NCI-H128 (cell line): ENCODE measurements around the gene RALGDS.
"Not testable (repeated sequence)": the region's sequence is repeated elsewhere in the genome, so short reads cannot be mapped to it uniquely, and the experiment has no call there.

Source experiments
- DNase-seq: peaks from one replicate; lab custom pipeline; 2025; ENCODE audit not compliant: unreplicated experiment; lab: John Stamatoyannopoulos, UW

Gene RALGDS

DNA sequence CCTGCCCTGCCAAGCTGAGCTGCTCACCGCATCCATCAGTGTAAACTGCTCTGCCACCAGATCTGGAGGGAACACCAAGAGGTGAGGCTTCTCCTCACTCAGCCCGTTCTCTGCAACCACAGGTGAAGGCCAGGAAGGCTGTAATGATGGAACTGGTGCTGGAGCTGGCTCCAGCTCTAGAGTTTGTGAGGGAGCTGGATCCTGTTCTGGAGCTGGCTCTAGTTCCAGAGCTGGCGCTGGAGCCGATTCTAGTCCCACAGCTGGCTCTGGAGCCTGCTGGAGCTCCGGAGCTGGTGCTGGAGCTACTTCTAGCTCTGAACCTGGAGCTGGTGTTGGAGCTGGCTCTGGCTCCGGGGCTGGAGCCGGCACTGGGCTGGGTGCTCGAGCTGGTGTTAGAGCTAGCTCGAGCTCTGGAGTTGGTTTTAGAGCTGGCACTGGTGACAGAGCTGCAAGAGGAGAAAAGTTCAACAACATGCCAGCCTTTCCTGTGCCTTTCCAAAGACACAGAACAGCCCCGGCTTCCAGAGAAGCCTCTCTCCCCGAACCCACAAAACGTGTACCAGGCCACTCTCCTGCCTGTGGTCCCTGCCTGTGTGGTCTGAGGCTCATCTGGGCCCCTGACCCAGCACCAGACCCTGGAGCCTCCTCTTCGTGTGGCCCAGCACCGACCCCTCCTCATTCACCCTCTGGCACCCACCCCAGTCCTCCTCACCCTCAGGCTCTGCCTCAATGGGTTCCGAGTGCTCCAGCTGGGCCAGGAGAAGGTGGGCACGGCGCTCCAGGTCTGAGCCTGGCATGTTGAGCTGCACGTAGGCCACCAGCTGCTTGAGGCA lies 12.9 kb downstream of the RALGDS start:
- DNase-seq, result no peak

DNA sequence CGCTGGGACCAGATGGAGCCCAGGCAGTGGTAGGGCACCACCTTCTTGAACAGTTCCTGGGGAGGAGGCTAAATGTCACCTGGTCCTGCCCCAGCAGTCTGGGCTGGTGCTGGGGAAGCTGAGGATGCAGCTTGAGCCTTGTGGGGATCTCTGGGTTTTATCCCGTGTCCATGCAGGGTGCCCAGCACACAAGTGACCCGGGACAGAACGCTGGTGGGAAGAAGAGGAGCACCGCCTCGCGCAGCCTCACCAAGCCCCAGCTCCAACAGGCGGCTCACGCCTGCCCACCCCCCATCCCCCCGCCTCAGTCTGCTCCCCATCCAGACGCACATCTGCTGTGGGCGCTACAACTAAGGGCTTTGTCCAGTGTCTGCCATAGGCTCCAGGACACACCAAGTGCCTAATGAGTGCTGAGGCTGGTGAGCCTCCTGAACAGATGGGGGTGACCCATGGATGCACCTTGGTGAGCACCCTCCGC lies 13.8 kb downstream of the RALGDS start:
- DNase-seq, result no peak

DNA sequence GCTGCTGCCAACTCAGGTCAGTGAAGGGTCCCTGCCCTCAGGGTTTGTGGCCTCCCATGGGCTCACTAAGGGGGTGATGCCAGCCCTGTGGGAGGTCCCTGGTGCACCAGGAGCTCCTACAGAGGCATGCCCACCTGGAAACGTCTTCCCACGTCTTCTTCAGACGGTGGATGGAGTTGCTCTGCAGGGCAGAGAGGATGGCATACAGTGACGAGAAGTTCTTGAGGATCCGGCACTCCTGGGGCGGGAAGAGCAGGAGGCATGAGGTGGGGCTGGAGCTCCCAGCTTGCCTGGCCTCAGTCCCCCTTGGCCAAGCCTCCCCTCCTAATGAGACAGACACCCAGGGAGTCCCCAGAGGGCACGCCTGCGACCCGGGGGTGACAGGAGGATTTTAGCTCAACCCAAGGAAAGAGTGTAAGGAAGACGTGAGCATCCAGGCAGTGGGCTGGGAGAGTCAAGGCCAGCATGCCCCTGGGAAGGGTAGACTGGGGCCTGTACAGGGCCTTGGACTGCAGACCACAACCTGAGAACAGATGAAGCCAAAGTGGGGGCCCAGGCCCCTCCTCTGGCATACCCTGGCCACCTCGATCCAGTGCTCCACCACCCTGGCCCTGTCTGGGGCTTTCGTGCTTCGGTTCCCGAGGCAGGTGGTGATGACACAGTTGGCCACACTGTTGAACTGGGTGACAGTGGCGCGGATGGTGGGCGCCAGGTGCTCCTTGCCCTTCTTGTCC lies 14.4 kb downstream of the RALGDS start:
- no peak for DNase-seq

DNA sequence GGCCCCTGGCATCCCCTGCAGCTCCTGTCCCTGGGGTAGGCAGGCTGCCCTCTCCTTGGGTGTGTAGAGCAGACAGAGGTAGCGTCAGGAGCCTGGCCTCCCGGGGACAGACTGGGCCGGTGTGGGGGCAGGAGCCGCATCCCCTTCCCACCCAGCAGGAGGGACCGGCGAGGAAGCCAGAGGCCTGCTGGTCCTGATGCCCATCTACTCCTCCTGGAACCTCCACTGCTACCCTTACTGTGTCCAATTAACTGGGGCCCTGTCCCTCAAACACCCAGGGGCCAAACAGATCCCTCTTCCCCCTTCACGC lies 15.6 kb downstream of the RALGDS start:
- no peak for DNase-seq

DNA sequence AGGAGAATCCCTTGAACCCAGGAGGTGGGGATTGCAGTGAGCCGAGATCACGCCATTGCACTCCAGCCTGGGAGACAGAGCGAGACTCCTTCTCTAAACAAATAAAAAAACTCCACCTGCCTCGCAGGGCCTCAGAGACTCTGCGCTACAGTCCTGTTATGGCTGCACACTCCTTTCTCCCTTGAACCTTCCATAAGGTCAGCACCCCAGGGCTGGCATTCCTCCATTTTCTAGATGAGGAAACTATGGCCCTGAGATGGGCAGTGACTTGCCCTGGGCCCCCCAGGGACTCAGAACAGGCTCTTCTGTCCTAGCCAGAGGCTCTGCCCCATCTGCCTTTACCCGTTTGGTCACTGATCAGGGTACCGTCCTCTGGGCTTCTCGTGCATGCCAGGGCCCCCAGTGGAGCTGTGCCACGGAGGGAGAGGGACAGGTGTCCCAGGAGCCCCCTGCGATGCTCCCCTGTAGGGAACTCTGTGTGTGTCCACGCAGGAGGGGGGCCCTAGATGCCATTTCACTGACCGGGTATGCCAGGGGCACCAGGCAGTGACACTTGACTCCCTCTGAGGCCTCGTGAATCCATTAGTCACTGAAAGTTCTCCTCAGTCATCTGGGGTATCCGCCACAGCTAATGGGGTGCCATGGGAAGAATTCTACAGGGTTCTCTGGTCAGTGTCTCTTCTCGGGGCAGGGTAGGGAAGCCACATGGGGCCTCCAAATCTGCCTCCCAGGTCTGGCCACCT lies 16.2 kb downstream of the RALGDS start:
- no peak for DNase-seq

DNA sequence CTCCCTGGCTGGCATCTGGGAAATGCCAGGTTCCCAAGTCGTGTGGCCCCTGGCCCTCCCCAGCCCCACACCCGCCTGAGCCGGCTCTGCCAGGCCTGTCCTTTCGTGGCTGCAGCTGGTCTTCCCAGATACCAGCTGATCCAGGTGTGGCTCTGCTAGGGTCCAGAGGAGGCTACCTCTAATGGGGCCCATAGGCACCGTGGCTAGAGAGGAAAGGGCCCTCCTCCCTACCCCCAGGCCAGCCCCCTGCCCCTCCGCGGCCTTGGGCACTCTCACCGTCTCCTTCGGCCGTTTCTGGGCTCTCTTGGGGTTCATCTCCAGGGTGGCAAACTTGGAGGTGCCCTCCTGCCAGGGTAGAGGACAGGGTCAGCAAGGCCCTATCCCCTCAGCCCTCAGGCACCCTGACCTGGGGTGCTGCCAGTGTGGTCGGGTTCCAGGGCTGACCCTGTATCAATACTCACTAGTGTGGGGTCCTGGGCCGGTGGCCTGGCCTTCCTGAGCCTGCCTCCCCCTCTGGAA lies 17.0 kb downstream of the RALGDS start:
- DNase-seq, result no peak

DNA sequence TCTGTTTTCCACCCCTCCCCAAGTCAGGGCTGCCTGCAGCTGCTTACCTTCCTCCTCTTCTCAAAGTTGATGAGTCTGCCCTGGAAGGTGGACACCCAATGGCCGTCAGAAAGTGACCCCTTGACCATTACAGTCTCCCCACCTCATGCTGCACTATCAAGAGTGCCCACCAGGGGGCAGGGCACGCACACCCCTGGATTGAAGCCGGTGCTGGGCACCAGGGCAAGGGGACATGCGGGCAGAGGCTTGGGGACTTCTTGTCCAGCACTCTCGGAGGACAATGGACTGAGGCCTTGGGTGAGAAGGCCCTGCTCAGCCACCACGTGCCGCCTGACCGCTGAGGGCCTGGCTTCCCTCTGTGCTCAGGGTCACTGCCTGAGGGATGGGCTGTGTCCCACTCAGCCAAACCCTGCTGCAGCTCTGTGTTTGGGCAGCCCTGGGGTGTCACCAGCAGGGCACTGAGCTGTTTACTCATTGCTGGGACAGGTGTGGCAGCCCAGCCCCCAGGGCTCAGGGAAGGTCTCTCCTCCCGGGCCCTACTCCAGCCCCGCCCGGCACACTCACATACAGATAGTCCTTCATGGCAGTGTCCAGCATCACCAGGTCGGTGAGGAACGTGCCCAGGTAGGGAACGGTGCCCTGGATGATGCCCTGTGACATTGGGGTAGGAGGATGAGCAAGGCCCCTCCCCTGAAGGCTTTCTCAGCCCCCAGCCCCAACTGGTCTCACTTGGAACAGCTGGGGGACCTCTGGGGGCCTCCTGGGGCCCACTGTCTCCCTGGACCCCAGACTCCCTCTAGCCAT lies 17.7 kb downstream of the RALGDS start:
- no peak for DNase-seq

DNA sequence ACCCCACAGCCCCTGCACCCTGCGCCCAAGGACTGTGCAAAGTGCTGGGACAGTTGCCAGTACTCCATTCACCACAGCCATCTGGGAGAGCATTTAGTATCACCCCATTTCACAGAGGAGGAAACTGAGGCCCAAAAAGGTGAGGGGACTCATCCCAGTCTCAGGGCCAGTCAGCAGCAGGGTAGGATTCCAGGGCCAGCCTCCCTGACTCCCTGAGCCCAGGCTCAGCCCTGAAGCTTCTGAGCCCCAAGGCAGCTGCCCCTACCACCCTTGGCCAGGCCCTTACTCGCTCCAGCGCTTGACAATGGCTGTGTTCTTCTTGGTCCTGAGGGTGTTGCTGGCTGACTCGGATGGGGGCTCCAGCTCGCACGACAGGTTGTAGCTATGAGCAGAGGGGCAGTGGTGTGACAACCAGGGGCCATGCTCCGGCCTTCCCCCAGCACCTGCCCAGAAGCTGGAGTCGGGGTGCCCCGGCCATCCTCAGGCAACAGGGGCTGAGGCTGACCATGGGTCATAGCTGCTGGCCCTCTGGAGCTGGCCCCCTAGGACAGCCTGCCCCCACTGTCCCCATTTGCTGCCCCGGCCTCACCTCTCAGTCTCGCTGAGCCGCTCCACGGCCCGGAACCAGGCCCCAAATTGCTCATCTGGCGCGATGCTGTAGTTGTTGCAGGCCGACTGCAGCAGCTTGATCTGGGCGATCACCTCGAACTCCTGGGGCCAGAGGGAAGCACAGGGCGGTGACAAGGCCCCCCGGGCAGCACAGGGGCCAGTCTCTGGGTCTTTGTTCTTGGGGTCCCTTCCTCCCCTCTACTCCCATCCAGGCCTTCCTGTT lies 18.6 kb downstream of the RALGDS start:
- DNase-seq, result no peak

DNA sequence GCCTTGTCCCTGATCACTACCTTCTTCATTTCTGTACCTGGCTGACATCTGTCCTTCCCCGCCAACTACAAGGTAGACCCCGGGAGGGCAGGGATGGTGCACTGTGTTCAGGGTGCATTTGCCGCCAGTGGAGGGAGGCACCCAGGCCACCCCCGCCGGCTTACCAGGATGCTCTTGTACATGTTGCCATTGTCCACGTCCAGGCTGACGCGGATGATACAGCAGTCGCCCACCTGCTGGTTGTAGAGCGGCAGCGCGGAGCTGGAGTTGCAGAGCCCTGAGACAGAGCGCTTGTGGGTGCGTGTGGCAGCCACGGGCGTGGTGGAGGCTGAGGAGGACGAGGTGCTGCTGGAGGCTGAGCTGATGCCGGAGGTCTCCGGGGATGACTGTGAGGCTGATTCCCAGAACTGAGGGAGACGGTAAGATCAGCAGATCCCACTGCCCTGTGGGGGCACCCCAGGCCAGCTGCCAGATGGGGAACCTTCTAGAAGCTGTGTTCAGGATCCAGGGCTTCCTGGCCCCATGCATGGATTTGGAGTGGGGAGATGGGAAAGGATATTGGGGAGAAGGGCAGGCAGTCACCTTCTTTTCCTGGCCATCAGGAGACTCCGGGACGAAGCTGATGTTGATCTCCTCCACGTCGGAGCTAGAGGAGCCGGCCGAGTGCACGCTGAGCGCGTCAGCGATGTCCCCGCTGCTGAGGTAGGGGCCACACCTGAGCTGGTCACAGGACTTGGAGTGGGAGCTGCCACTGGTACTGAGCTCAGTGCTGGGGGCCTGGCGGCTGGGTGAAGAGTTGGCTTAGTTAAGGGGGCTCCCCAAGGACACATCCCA lies 19.5 kb downstream of the RALGDS start:
- DNase-seq, result no peak

DNA sequence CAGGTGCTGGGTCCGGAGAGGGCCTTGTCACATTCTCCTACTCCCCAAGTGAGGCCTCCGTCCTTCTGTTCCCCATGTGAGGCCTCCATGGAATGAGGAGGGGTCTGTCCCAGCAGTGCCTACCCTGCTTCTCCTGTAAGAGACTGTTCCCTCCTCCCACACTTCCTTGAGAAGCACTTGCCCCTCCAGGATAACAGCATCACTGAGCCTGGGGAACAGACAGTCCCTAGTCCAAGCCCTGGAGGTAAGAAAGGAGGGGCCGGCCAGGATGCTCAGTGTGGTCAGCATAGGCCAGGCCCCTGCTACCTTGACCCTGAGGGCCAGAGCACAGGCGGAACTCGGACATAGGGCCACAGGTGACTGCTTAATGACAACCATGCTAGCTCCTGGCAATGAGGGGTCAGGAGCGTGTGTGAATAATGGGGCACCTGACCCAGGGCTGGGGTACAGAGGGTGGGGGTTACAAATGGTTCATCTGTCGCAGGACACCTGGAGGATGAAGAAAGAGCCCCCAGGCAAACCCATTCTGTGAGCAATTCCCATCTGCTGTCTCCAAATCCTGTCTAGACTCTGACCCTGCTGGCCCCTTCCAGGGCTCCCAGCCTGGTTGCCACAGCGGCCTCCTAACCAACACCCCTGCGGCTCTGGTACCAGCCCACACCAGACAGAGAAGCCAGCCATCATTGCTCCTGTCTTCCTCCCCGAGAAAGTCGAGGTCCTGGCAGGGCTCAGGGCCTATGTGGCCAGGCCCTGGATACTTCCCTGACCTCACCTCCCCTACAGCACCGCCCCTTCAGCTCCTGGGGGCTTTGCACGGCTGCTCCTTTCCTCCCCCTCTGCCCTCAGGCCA lies 20.3 kb downstream of the RALGDS start:
- DNase-seq, result no peak

DNA sequence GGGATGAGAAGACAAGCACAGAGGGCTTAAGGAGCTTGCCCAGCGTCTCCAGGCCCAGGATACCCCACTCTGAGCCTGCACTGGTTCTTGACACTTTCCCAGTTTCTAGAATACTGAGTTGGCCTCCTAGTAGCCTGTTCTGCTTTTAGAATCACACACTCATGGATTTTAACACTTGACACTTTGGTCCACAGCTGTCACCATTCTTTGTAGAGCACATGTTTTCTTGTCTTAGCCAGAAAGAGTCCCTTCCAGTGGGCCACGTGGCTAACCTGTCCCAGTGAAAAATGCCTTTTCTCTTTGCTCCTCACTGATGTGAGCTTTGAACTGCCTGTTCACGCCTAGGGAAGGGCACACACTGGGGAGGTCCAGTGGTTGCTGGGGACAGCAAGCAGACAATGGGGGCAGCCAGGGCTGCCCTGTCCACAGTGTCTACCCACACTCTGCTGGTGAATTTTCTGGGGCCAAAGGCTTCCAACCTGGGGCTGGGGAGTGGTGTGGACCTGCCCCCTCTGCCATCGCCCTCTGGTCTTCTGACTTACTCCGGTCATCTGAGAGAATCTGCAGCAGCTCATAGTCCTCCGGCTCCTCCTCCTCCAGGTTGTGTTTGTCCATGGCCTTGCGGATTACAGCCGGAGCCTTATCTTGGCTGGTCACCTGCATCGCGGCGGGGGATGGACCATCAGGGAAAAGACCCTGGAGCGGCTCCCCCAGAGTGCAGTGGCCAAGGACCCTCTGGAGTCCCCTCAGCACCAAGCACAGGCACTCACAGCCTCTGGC lies 21.1 kb downstream of the RALGDS start:
- DNase-seq, result no peak

DNA sequence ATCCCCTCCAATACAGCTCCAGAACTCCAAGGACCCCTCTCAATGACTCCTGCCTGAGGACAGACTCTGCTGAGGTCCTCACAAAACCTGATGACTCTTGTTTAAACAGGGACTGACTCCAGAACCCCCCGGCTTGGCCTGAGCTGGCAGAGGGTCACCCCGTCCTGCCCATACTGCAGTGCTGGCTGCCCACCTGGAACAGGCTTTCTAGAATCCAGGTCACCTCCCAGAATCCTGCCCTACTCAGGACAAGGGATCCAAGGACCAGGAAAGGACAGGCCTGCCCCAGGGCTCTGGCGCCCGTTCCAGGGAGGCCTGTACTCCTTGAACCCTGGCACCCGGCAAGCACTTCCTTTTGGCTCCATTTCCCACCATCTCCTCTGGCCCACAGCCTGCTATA lies 22.2 kb downstream of the RALGDS start:
- no peak for DNase-seq

DNA sequence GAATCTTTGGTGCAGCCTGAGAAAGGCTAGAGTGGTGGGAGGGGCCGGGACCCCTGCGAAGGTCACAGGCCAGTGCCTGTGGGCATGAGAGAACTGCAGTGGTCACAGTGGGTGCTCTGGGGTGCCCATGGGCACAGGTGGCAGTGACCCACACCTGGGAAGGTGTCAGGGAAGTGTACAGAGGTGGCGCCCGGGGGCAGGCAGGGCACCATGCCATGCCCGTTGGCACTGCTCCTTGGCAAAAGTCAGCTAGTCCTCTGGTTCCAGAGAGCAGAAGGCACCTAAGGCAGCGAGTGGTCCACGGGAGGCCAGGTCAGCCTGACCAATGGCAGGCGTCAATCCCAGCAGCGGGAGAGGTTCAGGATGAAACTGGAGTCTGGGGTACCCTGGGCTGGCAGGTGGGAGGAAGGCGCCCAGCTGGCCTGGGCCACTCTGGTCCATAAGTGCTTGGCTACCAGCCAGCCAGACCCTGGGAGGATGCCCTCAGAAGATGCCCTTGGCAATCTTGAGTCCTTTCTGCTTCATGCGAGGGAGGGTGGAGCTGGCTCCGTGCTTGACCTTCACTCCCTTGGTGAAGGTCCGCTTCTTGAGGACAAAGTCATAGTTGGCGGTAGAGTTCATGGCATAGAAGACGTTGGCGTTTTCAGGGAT lies 22.8 kb downstream of the RALGDS start:
- DNase-seq, result no peak

DNA sequence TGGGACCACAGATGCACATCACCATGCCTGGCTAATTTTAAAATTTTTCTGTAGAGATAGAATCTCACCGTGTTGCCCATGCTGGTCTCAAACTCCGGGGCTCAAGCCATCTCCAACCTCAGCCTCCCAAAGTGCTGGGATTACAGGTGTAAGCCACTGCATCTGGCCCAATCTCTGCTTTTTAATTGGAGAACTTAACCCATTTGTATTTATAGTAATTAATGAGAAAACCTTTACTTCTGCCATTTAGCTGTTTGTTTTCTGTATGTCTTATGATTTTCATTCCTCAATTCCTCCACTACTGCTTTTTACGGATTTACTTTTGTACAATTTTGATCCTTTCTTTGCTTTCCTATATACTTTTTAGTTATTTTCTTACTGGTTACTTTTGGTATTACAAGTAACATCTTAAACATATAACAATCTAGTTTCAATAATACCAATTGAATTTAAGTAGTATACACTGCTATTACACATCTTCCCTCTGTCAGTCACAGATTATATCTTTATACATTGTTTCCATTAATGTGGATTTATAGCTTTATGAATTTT lies 26.1 kb downstream of the RALGDS start:
- DNase-seq, result no peak

DNA sequence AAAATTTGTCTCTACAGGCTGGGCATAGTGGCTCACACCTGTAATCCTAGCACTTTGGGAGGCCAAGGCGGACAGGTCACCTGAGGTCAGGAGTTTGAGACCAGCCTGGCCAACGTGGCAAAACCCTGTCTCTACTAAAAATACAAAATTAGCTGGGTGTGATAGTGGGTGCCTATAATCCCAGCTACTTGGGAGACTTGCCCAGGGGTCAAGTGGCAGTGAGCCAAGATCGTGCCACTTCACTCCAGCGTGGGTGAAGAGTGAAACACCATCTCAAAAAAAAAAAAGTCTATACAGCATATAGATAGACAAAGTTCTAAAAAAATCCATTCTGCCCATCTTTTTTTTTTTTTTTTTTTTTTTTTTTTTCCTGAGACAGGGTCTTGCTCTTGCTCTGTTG lies 26.7 kb downstream of the RALGDS start:
- not testable (repeated sequence) for DNase-seq

DNA sequence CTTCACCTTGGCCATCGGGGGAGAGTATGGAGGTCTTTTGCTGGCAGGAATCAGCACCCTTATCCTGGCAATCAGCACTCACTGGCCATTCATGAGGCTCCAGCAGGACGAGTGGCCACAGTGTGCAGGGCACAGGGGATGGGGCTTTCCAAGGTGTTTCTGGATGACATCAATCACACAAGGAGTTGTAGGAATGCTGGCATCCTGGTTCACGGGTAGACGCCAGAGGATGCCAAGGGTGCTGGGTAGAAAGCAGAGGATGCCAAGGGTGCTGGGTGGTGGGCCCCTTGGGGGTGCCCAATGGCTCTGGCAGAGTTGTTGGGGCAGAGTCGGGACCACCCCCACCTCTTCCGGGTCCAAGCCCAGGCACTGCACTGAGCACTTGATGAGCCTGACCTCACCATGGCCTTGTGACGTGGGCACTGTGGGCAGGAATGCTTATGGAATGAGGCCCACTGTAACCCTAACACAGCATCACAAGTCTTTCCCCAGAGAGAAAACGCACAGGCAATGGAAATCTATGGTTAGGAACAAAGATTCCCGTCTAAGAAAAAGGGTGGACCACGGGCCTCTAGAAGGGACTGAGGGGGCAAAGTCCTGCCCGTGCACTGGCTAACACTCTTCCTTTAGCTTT lies 30.2 kb downstream of the RALGDS start:
- DNase-seq, result no peak
